K562 (cell line): Measurements from ENCODE around the gene GLB1L2. TPM values are rescaled to one million over a fixed set of nuclear protein-coding genes. Genes with fewer than 3 reads are reported as not detected.

Experiments
- CBFA2T3 ChIP-seq: fragments of 450-650 bp; IDR thresholded peaks from 2 replicates; pipeline ENCODE4 v1.6.1; 2017
- E2F5 ChIP-seq: sonication (generic); formaldehyde crosslinking; IDR thresholded peaks from 2 replicates; pipeline ENCODE4 v1.8.0; 2022; ENCODE audit warnings: mild to moderate bottlenecking, missing genetic modification reagents
- FUS ChIP-seq: fragments of 200-400 bp; formaldehyde crosslinking; optimal IDR thresholded peaks from 2 replicates; pipeline ENCODE3; 2017; ENCODE audit warnings: low read depth, low read length
- HDGF ChIP-seq: fragments of 450-650 bp; IDR thresholded peaks from 2 replicates; pipeline ENCODE4 v1.6.1; 2016
- MCM5 ChIP-seq: fragments of 450-650 bp; IDR thresholded peaks from 2 replicates; pipeline ENCODE4 v1.6.1; 2016; ENCODE audit warnings: low read depth
- MITF ChIP-seq: IDR thresholded peaks from 2 replicates; pipeline ENCODE4 v1.6.1; 2014; ENCODE audit warnings: antibody characterized with exemption
- MXD1 ChIP-seq: fragments of 250-450 bp; sonication (Bioruptor Pico); IDR thresholded peaks from 2 replicates; pipeline ENCODE4 v1.8.0; 2021; ENCODE audit warnings: borderline replicate concordance, mild to moderate bottlenecking, moderate library complexity; ENCODE audit not compliant: poor library complexity, severe bottlenecking
- NFIC ChIP-seq: fragments of 450-650 bp; IDR thresholded peaks from 2 replicates; pipeline ENCODE4 v1.6.1; 2017; ENCODE audit warnings: mild to moderate bottlenecking, inconsistent platforms
- RERE ChIP-seq: sonication (generic); formaldehyde crosslinking; IDR thresholded peaks from 2 replicates; pipeline ENCODE4 v1.8.0; 2023; ENCODE audit warnings: missing genetic modification reagents, mild to moderate bottlenecking, borderline replicate concordance
- SETDB1 ChIP-seq: IDR thresholded peaks from one replicate; pipeline ENCODE4 v1.6.1; 2012; ENCODE audit warnings: low read length, control low read depth, inconsistent platforms
- TCF3 ChIP-seq: sonication (generic); formaldehyde crosslinking; IDR thresholded peaks from 2 replicates; pipeline ENCODE4 v1.4.0; 2020; ENCODE audit warnings: mild to moderate bottlenecking, missing genetic modification reagents
- ZBTB9 ChIP-seq: fragments of 450-650 bp; formaldehyde crosslinking; IDR thresholded peaks from 2 replicates; pipeline ENCODE4 v1.4.0; 2020; ENCODE audit warnings: mild to moderate bottlenecking, moderate library complexity
- ZMIZ1 ChIP-seq, 2 experiments: fragments of 150-350 bp in 1 of 2; IDR thresholded peaks; 2 replicates each; pipeline ENCODE4 v1.6.1; 2012 to 2016; ENCODE audit warnings: low read depth in 2 of 2, low read length in 2 of 2, mild to moderate bottlenecking in 1 of 2, moderate library complexity in 1 of 2
- ZNF347 ChIP-seq: fragments of 450-650 bp; formaldehyde crosslinking; IDR thresholded peaks from 2 replicates; pipeline ENCODE4 v1.4.0; 2020; ENCODE audit warnings: low read depth, mild to moderate bottlenecking, moderate library complexity
- ZNF507 ChIP-seq: conservative IDR thresholded peaks from 2 replicates; pipeline ENCODE4 v1.6.1; 2017; ENCODE audit warnings: missing genetic modification characterization, missing compliant biosample characterization
- ZNF780A ChIP-seq: fragments of 250-450 bp; sonication (Bioruptor Pico); IDR thresholded peaks from 2 replicates; pipeline ENCODE4 v1.5.0; 2021; ENCODE audit warnings: mild to moderate bottlenecking
- ZNF830 ChIP-seq: fragments of 250-450 bp; sonication (Bioruptor Pico); IDR thresholded peaks from 2 replicates; pipeline ENCODE4 v1.5.0; 2021; ENCODE audit warnings: mild to moderate bottlenecking
- polyA plus RNA-seq, 8 experiments: library from polyadenylated mRNA; depleted of rRNA in 4 of 8; stranded (reverse) in 5 of 8; unstranded in 3 of 8; fragments of >200 nt; fragmentation: Nextera tagmentation in 2 of 8; fragmentation: Illumina TruSeq in 1 of 8; extraction: Ambion mirVana in 2 of 8; extraction: Trizol in 1 of 8; gene quantifications; 2 replicates each; pipeline versions ENCODE4 v1.2.1 to v1.2.3, GENCODE V29; 2011 to 2014; ENCODE audit warnings: inconsistent platforms in 1 of 8, missing spikeins in 1 of 8
- total RNA-seq, 7 experiments: library from RNA; depleted of rRNA in 6 of 7; stranded (reverse); fragments of >200 nt in 6 of 7; fragmentation: Illumina TruSeq in 2 of 7; extraction: Trizol in 2 of 7; gene quantifications; 2 replicates each; pipeline versions ENCODE4 v1.2.1 to v1.2.3, GENCODE V29; 2011 to 2021; ENCODE audit warnings: low replicate concordance in 1 of 7

Gene GLB1L2
- total and polyA plus RNA-seq, 9 of the 15 experiments (the other 6 are each of a cell fraction or from before 2014, with no cell fraction given): 0.84 to 21.4 (median 13.8) TPM

GRCh38 chr11:134364261-134364660, 32.5 kb downstream of the GLB1L2 start (continued):
- TF ChIP-seq ZMIZ1 (IDR thresholded peaks at IDR 0.05; ENCODE audit: low read depth in 2 of 2, low read length in 2 of 2) (no peak), HDGF (no peak), ZNF830 (CRISPR knock-in tag) (no peak), E2F5 (CRISPR knock-in tag) (no peak), SETDB1 (no peak), FUS (no peak), TCF3 (CRISPR knock-in tag) (no peak), ZBTB9 (CRISPR knock-in tag) (no peak), MXD1 (no peak), ZNF507 (tag) (no peak), ZNF347 (no peak), MITF (no peak), ZNF780A (no peak), CBFA2T3 (no peak), MCM5 (no peak), RERE (CRISPR knock-in tag) (no peak), NFIC (no peak)
